MCF 10A (cell line): ENCODE results near the gene HSF2BP. TPM values are rescaled to one million over a fixed set of nuclear protein-coding genes. Genes with fewer than 3 reads are reported as not detected.

ENCODE experiments used
- BruUV-seq: library from RNA; stranded (reverse); fragments of 400-500 nt; replicated peaks from 2 replicates; lab custom pipeline; 2021; lab: Mats Ljungman, UMichigan
- CTCF ChIA-PET: fragments of 300-600 bp; sonication (Branson Sonifier 250); formaldehyde crosslinking; extraction: SDS; loops from one replicate; lab custom pipeline; 2021; ENCODE audit warnings: antibody characterized with exemption, inconsistent platforms; lab: Yijun Ruan, JAX
- POLR2A ChIA-PET: fragments of 300-600, 350-650 bp; sonication (Branson Sonifier 250); formaldehyde crosslinking; extraction: SDS; loops from one replicate; lab custom pipeline; 2020; ENCODE audit warnings: antibody characterized with exemption, inconsistent platforms; lab: Yijun Ruan, JAX
- DNase-seq: peaks from one replicate; pipeline ENCODE4 v3.0.0-alpha.2; 2018; ENCODE audit not compliant: unreplicated experiment
- H3K27ac Mint-ChIP-seq: one replicate; pipeline ENCODE4 v1.8.0; 2022; ENCODE audit warnings: mild to moderate bottlenecking, low read depth, mixed read lengths; ENCODE audit not compliant: unreplicated experiment
- H3K27me3 Mint-ChIP-seq: one replicate; pipeline ENCODE4 v1.8.0; 2022; ENCODE audit warnings: mixed read lengths; ENCODE audit not compliant: insufficient read depth, unreplicated experiment
- H3K36me3 Mint-ChIP-seq: one replicate; pipeline ENCODE4 v1.8.0; 2022; ENCODE audit warnings: mild to moderate bottlenecking, moderate library complexity, mixed read lengths; ENCODE audit not compliant: insufficient read depth, unreplicated experiment
- H3K4me1 Mint-ChIP-seq: one replicate; pipeline ENCODE4 v1.8.0; 2022; ENCODE audit warnings: mixed read lengths; ENCODE audit not compliant: insufficient read depth, unreplicated experiment
- H3K4me3 Mint-ChIP-seq: one replicate; pipeline ENCODE4 v1.8.0; 2022; ENCODE audit warnings: mild to moderate bottlenecking, moderate library complexity, mixed read lengths; ENCODE audit not compliant: unreplicated experiment
- H3K9me3 Mint-ChIP-seq: one replicate; pipeline ENCODE4 v1.8.0; 2022; ENCODE audit warnings: mixed read lengths; ENCODE audit not compliant: unreplicated experiment
- intact Hi-C: fragments of 100-400 bp; cut with micrococcal nuclease; formaldehyde crosslinking; loops from 2 replicates; pipeline ENCODE4 v1.14.1; 2022
- total RNA-seq: library from RNA; stranded (reverse); gene quantifications from 2 replicates; pipeline ENCODE4 v1.2.3, GENCODE V29; 2022
- TF ChIP-seq, protein P1 (sequence below): fragments of 200-600 bp; IDR thresholded peaks from one replicate; pipeline ENCODE4 v1.8.0; 2022; ENCODE audit warnings: antibody characterized with exemption, mild to moderate bottlenecking; ENCODE audit not compliant: unreplicated experiment

Gene HSF2BP
- total RNA-seq, 1 experiment from 2014 or later: 6.8 TPM

DNA sequence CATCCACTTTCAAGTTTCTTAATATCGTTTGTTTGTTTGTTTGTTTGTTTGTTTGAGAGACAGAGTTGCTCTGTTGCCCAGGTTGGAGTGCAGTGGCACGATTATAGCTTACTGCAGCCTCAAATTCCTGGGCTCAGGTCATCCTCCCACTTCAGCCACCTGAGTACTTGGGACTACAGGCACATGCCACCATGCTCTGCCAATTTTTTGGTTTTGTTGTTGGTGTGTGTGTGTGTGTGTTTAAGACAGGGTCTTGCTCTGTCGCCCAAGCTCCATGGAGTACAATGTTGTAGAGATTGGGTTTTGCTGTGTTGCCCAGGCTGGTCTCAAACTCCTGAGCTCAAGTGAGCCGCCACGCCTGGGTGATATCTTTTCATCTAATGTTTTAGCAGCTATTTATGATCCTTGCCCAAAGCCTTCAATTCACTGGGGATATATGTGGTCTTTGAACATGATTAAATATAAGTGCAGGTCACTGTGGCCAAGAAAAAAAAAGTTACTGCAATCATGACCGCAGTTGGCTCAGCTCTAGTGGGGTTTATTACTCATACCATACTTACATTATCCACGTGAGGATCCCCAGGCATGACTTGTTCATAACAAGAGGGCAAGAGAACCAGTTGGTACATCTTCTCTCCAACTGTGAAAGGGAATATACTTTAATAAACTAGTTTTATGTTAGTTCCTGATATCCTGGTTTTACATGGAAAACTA is 8.1 kb upstream of the HSF2BP start:
- Mint-ChIP-seq H3K27me3 (no peaks in the 10 kb centered on the region), H3K27ac (peak overlapping the region; percentile 59), H3K9me3 (peaks cover 8% of the 10 kb centered on the region), H3K4me1 (peaks cover 18% of the 10 kb centered on the region), H3K36me3 (peaks cover 65% of the 10 kb centered on the region), H3K4me3 (no peak overlapping the region)
- no TSS peak for BruUV-seq
- intact Hi-C loops: no loop called here
- peak; percentile 84 for DNase-seq
- ChIA-PET POLR2A (interaction anchor here (0.6 to 1.6 kb wide), 5 partner anchors 19 to 101 kb away, joined by 3 to 8 read pairs (median 3); partner anchors contain the start of gene PDXK), CTCF (interaction anchor here (0.8 kb wide), 1 partner anchor 106 kb away, joined by 3 read pairs; no protein-coding TSS in a partner anchor)
- TF ChIP-seq, protein P1, sequence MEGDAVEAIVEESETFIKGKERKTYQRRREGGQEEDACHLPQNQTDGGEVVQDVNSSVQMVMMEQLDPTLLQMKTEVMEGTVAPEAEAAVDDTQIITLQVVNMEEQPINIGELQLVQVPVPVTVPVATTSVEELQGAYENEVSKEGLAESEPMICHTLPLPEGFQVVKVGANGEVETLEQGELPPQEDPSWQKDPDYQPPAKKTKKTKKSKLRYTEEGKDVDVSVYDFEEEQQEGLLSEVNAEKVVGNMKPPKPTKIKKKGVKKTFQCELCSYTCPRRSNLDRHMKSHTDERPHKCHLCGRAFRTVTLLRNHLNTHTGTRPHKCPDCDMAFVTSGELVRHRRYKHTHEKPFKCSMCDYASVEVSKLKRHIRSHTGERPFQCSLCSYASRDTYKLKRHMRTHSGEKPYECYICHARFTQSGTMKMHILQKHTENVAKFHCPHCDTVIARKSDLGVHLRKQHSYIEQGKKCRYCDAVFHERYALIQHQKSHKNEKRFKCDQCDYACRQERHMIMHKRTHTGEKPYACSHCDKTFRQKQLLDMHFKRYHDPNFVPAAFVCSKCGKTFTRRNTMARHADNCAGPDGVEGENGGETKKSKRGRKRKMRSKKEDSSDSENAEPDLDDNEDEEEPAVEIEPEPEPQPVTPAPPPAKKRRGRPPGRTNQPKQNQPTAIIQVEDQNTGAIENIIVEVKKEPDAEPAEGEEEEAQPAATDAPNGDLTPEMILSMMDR: no peak

- Mint-ChIP-seq H3K4me3 (no peak overlapping the region), H3K9me3 (peaks cover 8% of the 10 kb centered on the region), H3K27me3 (no peaks in the 10 kb centered on the region), H3K36me3 (peaks cover 58% of the 10 kb centered on the region), H3K4me1 (peaks cover 28% of the 10 kb centered on the region), H3K27ac (no peak overlapping the region)
- ChIA-PET CTCF (interaction anchor here (0.5 kb wide), 1 partner anchor 59 kb away, joined by 4 read pairs; no protein-coding TSS in a partner anchor), POLR2A (interaction anchor here (0.7 kb wide), 1 partner anchor 345 kb away, joined by 3 read pairs; no protein-coding TSS in a partner anchor)
- DNase-seq: no peak
- BruUV-seq: no TSS peak
- TF ChIP-seq, protein P1: no peak
- intact Hi-C loops: no loop called here
Measured at GRCh38 chr21:43665879-43666278, 6.6 kb upstream of the HSF2BP start.

- CTCF ChIA-PET: no interaction called here
- H3K4me1 Mint-ChIP-seq: peaks cover 34% of the 10 kb centered on the region
- peaks cover 8% of the 10 kb centered on the region for H3K9me3 Mint-ChIP-seq
- H3K36me3 Mint-ChIP-seq: peaks cover 43% of the 10 kb centered on the region
- no peak for DNase-seq
- intact Hi-C loops: no loop called here
- TF ChIP-seq, protein P1: no peak
- BruUV-seq: no TSS peak
- POLR2A ChIA-PET: no interaction called here
- H3K4me3 Mint-ChIP-seq: no peak overlapping the region
- no peaks in the 10 kb centered on the region for H3K27me3 Mint-ChIP-seq
- no peak overlapping the region for H3K27ac Mint-ChIP-seq
Measured at GRCh38 chr21:43664358-43664757, 5.1 kb upstream of the HSF2BP start.

GRCh38 chr21:43663033-43663432 is 3.7 kb upstream of the HSF2BP start:
- Mint-ChIP-seq H3K4me3 (no peak overlapping the region), H3K27me3 (no peaks in the 10 kb centered on the region), H3K4me1 (peaks cover 34% of the 10 kb centered on the region), H3K36me3 (peaks cover 43% of the 10 kb centered on the region), H3K27ac (no peak overlapping the region), H3K9me3 (peaks cover 8% of the 10 kb centered on the region)
- ChIA-PET CTCF (interaction anchor here (0.7 to 1.2 kb wide), 2 partner anchors 31 to 1714 kb away, joined by 3 to 4 read pairs; no protein-coding TSS in a partner anchor), POLR2A (interaction anchor here (0.9 to 1.0 kb wide), 2 partner anchors 19 to 106 kb away, joined by 3 read pairs; no protein-coding TSS in a partner anchor)
- no peak for DNase-seq
- intact Hi-C loops: no loop called here
- no TSS peak for BruUV-seq
- TF ChIP-seq, protein P1: no peak
